PC-9 (cell line): ENCODE results near the gene CNTNAP2. TPM values are rescaled to one million over a fixed set of nuclear protein-coding genes. Genes with fewer than 3 reads are reported as not detected.

ENCODE experiments used
- BruUV-seq: library from RNA; stranded (reverse); fragments of 400-500 nt; replicated peaks from 2 replicates; lab custom pipeline; 2021; lab: Mats Ljungman, UMichigan
- CTCF ChIA-PET: fragments of 300-600 bp; sonication (Branson Sonifier 250); formaldehyde crosslinking; loops from one replicate; lab custom pipeline; 2022; ENCODE audit warnings: antibody characterized with exemption; lab: Charles Lee
- POLR2A ChIA-PET: fragments of 300-600 bp; sonication (Branson Sonifier 250); formaldehyde crosslinking; loops from one replicate; lab custom pipeline; 2022; ENCODE audit warnings: antibody characterized with exemption; ENCODE audit not compliant: unreplicated experiment; lab: Charles Lee
- DNase-seq, 2 experiments: peaks; one replicate each; pipeline versions ENCODE4 v3.0.0 to v3.0.0-alpha.2; 2015 to 2022; ENCODE audit warnings: mixed read lengths in 1 of 2
- H2AFZ ChIP-seq: fragments of 200-600 bp; sonication (generic); 2 replicates; pipeline ENCODE4 v1.8.1; 2017; ENCODE audit warnings: antibody characterized with exemption
- H3F3A ChIP-seq: fragments of 200-600 bp; sonication (generic); 2 replicates; pipeline ENCODE4 v1.8.1; 2017; ENCODE audit warnings: antibody characterized with exemption, mild to moderate bottlenecking, low read depth; ENCODE audit not compliant: insufficient read depth
- H3K27ac ChIP-seq: fragments of 200-600 bp; sonication (generic); 2 replicates; pipeline ENCODE4 v1.6.1; 2016; ENCODE audit warnings: mixed run types
- H3K27me3 ChIP-seq: fragments of 200-600 bp; sonication (generic); 2 replicates; pipeline ENCODE4 v1.6.1; 2016; ENCODE audit warnings: low read depth, mixed run types; ENCODE audit not compliant: insufficient read depth
- H3K36me3 ChIP-seq: fragments of 200-600 bp; sonication (generic); 2 replicates; pipeline ENCODE4 v1.6.1; 2016; ENCODE audit warnings: low read depth, mixed run types
- H3K4me1 ChIP-seq: fragments of 200-600 bp; sonication (generic); replicated peaks from 2 replicates; pipeline ENCODE4 v1.6.1; 2016; ENCODE audit warnings: mixed run types; ENCODE audit not compliant: insufficient read depth
- H3K4me2 ChIP-seq: fragments of 200-600 bp; sonication (generic); 2 replicates; pipeline ENCODE4 v1.6.1; 2017; ENCODE audit warnings: mixed run types
- H3K4me3 ChIP-seq: fragments of 200-600 bp; sonication (generic); 2 replicates; pipeline ENCODE4 v1.6.1; 2016; ENCODE audit warnings: mixed run types
- H3K79me2 ChIP-seq: fragments of 200-600 bp; sonication (generic); 2 replicates; pipeline ENCODE4 v1.6.1; 2017; ENCODE audit warnings: low read depth, mixed run types
- H3K9me2 ChIP-seq: fragments of 200-600 bp; sonication (generic); 2 replicates; pipeline ENCODE4 v1.8.1; 2017; ENCODE audit warnings: mild to moderate bottlenecking; ENCODE audit not compliant: insufficient read depth
- H3K9me3 ChIP-seq: fragments of 200-600 bp; sonication (generic); 2 replicates; pipeline ENCODE4 v1.8.1; 2016; ENCODE audit warnings: low read depth; ENCODE audit not compliant: insufficient read depth
- H4K20me1 ChIP-seq: fragments of 200-600 bp; sonication (generic); 2 replicates; pipeline ENCODE4 v1.8.1; 2017; ENCODE audit not compliant: insufficient read depth
- CTCF ChIP-seq: fragments of 200-600 bp; sonication (generic); conservative IDR thresholded peaks from 2 replicates; pipeline ENCODE4 v1.6.1; 2017; ENCODE audit warnings: mixed run types, antibody characterized with exemption, mild to moderate bottlenecking, moderate library complexity
- EZH2 ChIP-seq: fragments of 200-600 bp; sonication (generic); IDR thresholded peaks from 2 replicates; pipeline ENCODE4 v1.8.0; 2017; ENCODE audit warnings: antibody characterized with exemption, low read depth
- intact Hi-C: fragments of 100-400 bp; cut with micrococcal nuclease; formaldehyde crosslinking; loops from one replicate; pipeline ENCODE4 v1.10.0; 2022; ENCODE audit not compliant: unreplicated experiment
- total RNA-seq: library from RNA; stranded (reverse); gene quantifications from 2 replicates; pipeline ENCODE4 v1.2.3, GENCODE V29; 2021

The CNTNAP2 gene
- total RNA-seq, 1 experiment from 2014 or later = not detected

GRCh38 chr7:148382596-148382995, 2266.0 kb downstream of the CNTNAP2 start:
- Histone ChIP-seq H3K4me2 (no peak overlapping the region), H3K4me3 (no peak overlapping the region), H4K20me1 (no peaks in the 10 kb centered on the region; the same call in 1 of the 2 replicates), H3K79me2 (no peaks in the 10 kb centered on the region), H3K27ac (no peak overlapping the region), H3F3A (no peaks in the 10 kb centered on the region), H3K4me1 (no peaks in the 10 kb centered on the region), H3K9me2 (no peaks in the 10 kb centered on the region), H2AFZ (no peak overlapping the region), H3K9me3 (no peaks in the 10 kb centered on the region), H3K36me3 (no peaks in the 10 kb centered on the region), H3K27me3 (peaks cover 77% of the 10 kb centered on the region)
- no peak for DNase-seq
- intact Hi-C loops = no loop called here
- TF ChIP-seq CTCF (no peak), EZH2 (no peak)
- ChIA-PET POLR2A (no interaction called here), CTCF (no interaction called here)
- BruUV-seq = no TSS peak

GRCh38 chr7:148383651-148384050, 2267.1 kb downstream of the CNTNAP2 start:
- H3K27ac ChIP-seq = no peak overlapping the region
- no peak overlapping the region for H3K4me2 ChIP-seq
- H3K4me1 ChIP-seq = no peaks in the 10 kb centered on the region
- H3K9me2 ChIP-seq = no peaks in the 10 kb centered on the region
- ChIA-PET POLR2A (no interaction called here), CTCF (no interaction called here)
- DNase-seq = no peak
- H3K79me2 ChIP-seq = no peaks in the 10 kb centered on the region
- H3K36me3 ChIP-seq = no peaks in the 10 kb centered on the region
- H3K4me3 ChIP-seq = no peak overlapping the region
- no peak overlapping the region for H2AFZ ChIP-seq
- H3F3A ChIP-seq = no peaks in the 10 kb centered on the region
- no peak for TF ChIP-seq CTCF
- TF ChIP-seq EZH2 = no peak
- BruUV-seq = no TSS peak
- H3K27me3 ChIP-seq = peaks cover 77% of the 10 kb centered on the region
- H4K20me1 ChIP-seq = no peaks in the 10 kb centered on the region; the same call in 1 of the 2 replicates
- no peaks in the 10 kb centered on the region for H3K9me3 ChIP-seq
- intact Hi-C loops = no loop called here

GRCh38 chr7:148385009-148385682, 2268.5 kb downstream of the CNTNAP2 start:
- ChIA-PET POLR2A (no interaction called here), CTCF (no interaction called here)
- H3K27ac ChIP-seq = no peak overlapping the region
- intact Hi-C loops = no loop called here
- no peak overlapping the region for H3K4me2 ChIP-seq
- no peaks in the 10 kb centered on the region for H3F3A ChIP-seq
- H3K36me3 ChIP-seq = no peaks in the 10 kb centered on the region
- TF ChIP-seq EZH2 = no peak
- TF ChIP-seq CTCF = no peak
- no peak for DNase-seq
- no peaks in the 10 kb centered on the region; the same call in 1 of the 2 replicates for H4K20me1 ChIP-seq
- no peaks in the 10 kb centered on the region for H3K9me2 ChIP-seq
- no peak overlapping the region for H2AFZ ChIP-seq
- no peak overlapping the region for H3K4me3 ChIP-seq
- H3K79me2 ChIP-seq = no peaks in the 10 kb centered on the region
- no TSS peak for BruUV-seq
- H3K4me1 ChIP-seq = no peaks in the 10 kb centered on the region
- H3K9me3 ChIP-seq = no peaks in the 10 kb centered on the region
- H3K27me3 ChIP-seq = peaks cover 77% of the 10 kb centered on the region
